Loucy (cell line): ENCODE measurements around the gene TRIM33.

Experiments
- H2AFZ ChIP-seq: fragments of 200-600 bp; sonication (generic); 2 replicates; pipeline ENCODE4 v1.6.0; 2016; ENCODE audit warnings: antibody characterized with exemption, mild to moderate bottlenecking, low read length, moderate library complexity
- H3F3A ChIP-seq: fragments of 200-600 bp; 2 replicates; pipeline ENCODE4 v1.6.0; 2016; ENCODE audit warnings: antibody characterized with exemption, low read depth, mild to moderate bottlenecking
- H3K27me3 ChIP-seq: fragments of 200-600 bp; sonication (generic); 2 replicates; pipeline ENCODE4 v1.6.1; 2014; ENCODE audit warnings: low read length, mild to moderate bottlenecking; ENCODE audit not compliant: insufficient read depth, poor library complexity, severe bottlenecking
- H3K36me3 ChIP-seq: fragments of 200-600 bp; sonication (generic); 2 replicates; pipeline ENCODE4 v1.6.1; 2016; ENCODE audit warnings: low read length; ENCODE audit not compliant: insufficient read depth
- H3K4me1 ChIP-seq: fragments of 200-600 bp; sonication (generic); 2 replicates; pipeline ENCODE4 v1.5.1; 2014; ENCODE audit warnings: low read length, mild to moderate bottlenecking; ENCODE audit not compliant: insufficient read depth, poor library complexity, severe bottlenecking
- H3K4me2 ChIP-seq: fragments of 200-600 bp; sonication (generic); 2 replicates; pipeline ENCODE4 v1.6.0; 2014; ENCODE audit warnings: antibody characterized with exemption, low read length, low read depth, mild to moderate bottlenecking; ENCODE audit not compliant: poor library complexity, severe bottlenecking
- H3K4me3 ChIP-seq: fragments of 200-600 bp; sonication (generic); 2 replicates; pipeline ENCODE4 v1.5.1; 2014; ENCODE audit warnings: low read length, mild to moderate bottlenecking, mixed read lengths; ENCODE audit not compliant: poor library complexity, severe bottlenecking
- H3K79me2 ChIP-seq: fragments of 200-600 bp; sonication (generic); 2 replicates; pipeline ENCODE4 v1.6.1; 2014; ENCODE audit warnings: low read length; ENCODE audit not compliant: insufficient read depth
- H3K9ac ChIP-seq: fragments of 200-600 bp; sonication (generic); 2 replicates; pipeline ENCODE4 v1.6.0; 2014; ENCODE audit warnings: mild to moderate bottlenecking, low read depth, low read length, moderate library complexity; ENCODE audit not compliant: poor library complexity, severe bottlenecking
- H3K9me2 ChIP-seq: fragments of 200-600 bp; sonication (generic); replicated peaks from 2 replicates; pipeline ENCODE4 v1.6.1; 2016; ENCODE audit warnings: low read depth, low read length, mixed read lengths
- H3K9me3 ChIP-seq: fragments of 200-600 bp; sonication (generic); 2 replicates; pipeline ENCODE4 v1.6.1; 2014; ENCODE audit warnings: mild to moderate bottlenecking, antibody characterized with exemption, low read length, low read depth; ENCODE audit not compliant: insufficient read depth
- H4K20me1 ChIP-seq: fragments of 200-600 bp; sonication (generic); 2 replicates; pipeline ENCODE4 v1.6.0; 2014; ENCODE audit warnings: antibody characterized with exemption, low read length, mild to moderate bottlenecking; ENCODE audit not compliant: insufficient read depth, poor library complexity, severe bottlenecking
- CTCF ChIP-seq: fragments of 200-600 bp; sonication (generic); conservative IDR thresholded peaks from 2 replicates; pipeline ENCODE4 v1.5.1; 2014; ENCODE audit warnings: mild to moderate bottlenecking, antibody characterized with exemption, low read length
- EZH2phosphoT487 ChIP-seq: fragments of 200-600 bp; IDR thresholded peaks from 2 replicates; pipeline ENCODE4 v1.6.1; 2018; ENCODE audit warnings: antibody characterized with exemption, mild to moderate bottlenecking, moderate library complexity, borderline replicate concordance

The TRIM33 gene

GRCh38 chr1:114395863-114396262 lies 115.1 kb downstream of the TRIM33 start:
- TF ChIP-seq EZH2phosphoT487 (no peak), CTCF (no peak)

GRCh38 chr1:114390960-114391359 lies 120.0 kb downstream of the TRIM33 start:
- Histone ChIP-seq H3K9me2 (no peaks in the 10 kb centered on the region), H2AFZ (no peak overlapping the region), H3F3A (no peaks in the 10 kb centered on the region), H3K9me3 (no peaks in the 10 kb centered on the region), H3K4me3 (no peak overlapping the region), H3K4me1 (no peaks in the 10 kb centered on the region), H3K36me3 (peaks cover 31% of the 10 kb centered on the region), H3K4me2 (no peak overlapping the region), H3K9ac (no peak overlapping the region), H3K79me2 (no peaks in the 10 kb centered on the region), H3K27me3 (no peaks in the 10 kb centered on the region), H4K20me1 (no peaks in the 10 kb centered on the region)
- TF ChIP-seq EZH2phosphoT487: no peak
- TF ChIP-seq CTCF: no peak

More at GRCh38 chr1:114395863-114396262, 115.1 kb downstream of the TRIM33 start:
- H4K20me1 ChIP-seq: no peaks in the 10 kb centered on the region
- H3K9me2 ChIP-seq: no peaks in the 10 kb centered on the region
- no peaks in the 10 kb centered on the region for H3K4me1 ChIP-seq
- H3K4me2 ChIP-seq: no peak overlapping the region
- no peaks in the 10 kb centered on the region for H3K27me3 ChIP-seq
- H3K79me2 ChIP-seq: no peaks in the 10 kb centered on the region
- H3F3A ChIP-seq: no peaks in the 10 kb centered on the region
- no peak overlapping the region for H3K4me3 ChIP-seq
- H3K36me3 ChIP-seq: peaks cover 66% of the 10 kb centered on the region
- no peak overlapping the region for H3K9ac ChIP-seq
- H2AFZ ChIP-seq: no peak overlapping the region
- H3K9me3 ChIP-seq: no peaks in the 10 kb centered on the region

- Histone ChIP-seq H3K36me3 (peaks cover 28% of the 10 kb centered on the region), H3K4me2 (no peak overlapping the region)
Measured at GRCh38 chr1:114390361-114390760, 120.6 kb downstream of the TRIM33 start.

More at GRCh38 chr1:114390361-114390760, 120.6 kb downstream of the TRIM33 start:
- H3K27me3 ChIP-seq: no peaks in the 10 kb centered on the region
- no peak overlapping the region for H3K4me3 ChIP-seq
- no peaks in the 10 kb centered on the region for H3F3A ChIP-seq
- H3K4me1 ChIP-seq: no peaks in the 10 kb centered on the region
- no peaks in the 10 kb centered on the region for H4K20me1 ChIP-seq
- no peaks in the 10 kb centered on the region for H3K9me2 ChIP-seq
- H2AFZ ChIP-seq: no peak overlapping the region
- TF ChIP-seq CTCF: no peak
- TF ChIP-seq EZH2phosphoT487: no peak
- H3K9me3 ChIP-seq: no peaks in the 10 kb centered on the region
- no peak overlapping the region for H3K9ac ChIP-seq
- H3K79me2 ChIP-seq: no peaks in the 10 kb centered on the region
